Nephron progenitor cell (in vitro differentiated cells): ENCODE measurements around the gene ANKFN1.

Source experiments
- DNase-seq: peaks from one replicate; pipeline ENCODE4 v3.0.0; 2021
- H3K27ac Mint-ChIP-seq: 2 replicates; pipeline ENCODE4 v1.8.0; 2021; ENCODE audit warnings: mild to moderate bottlenecking, moderate library complexity, mixed read lengths
- H3K27me3 Mint-ChIP-seq: 2 replicates; pipeline ENCODE4 v1.8.0; 2021; ENCODE audit warnings: mild to moderate bottlenecking, low read depth, mixed read lengths; ENCODE audit not compliant: poor library complexity
- H3K36me3 Mint-ChIP-seq: 2 replicates; pipeline ENCODE4 v1.8.0; 2021; ENCODE audit warnings: low read depth, mixed read lengths
- H3K4me1 Mint-ChIP-seq: 2 replicates; pipeline ENCODE4 v1.8.0; 2021; ENCODE audit warnings: mixed read lengths
- H3K4me3 Mint-ChIP-seq: 2 replicates; pipeline ENCODE4 v1.8.0; 2021; ENCODE audit warnings: mild to moderate bottlenecking, moderate library complexity, mixed read lengths
- H3K9me3 Mint-ChIP-seq: 2 replicates; pipeline ENCODE4 v1.8.0; 2021; ENCODE audit warnings: mild to moderate bottlenecking, moderate library complexity, mixed read lengths
- TF ChIP-seq, protein P1 (sequence below): fragments of 200-600 bp; sonication (generic); IDR thresholded peaks from 2 replicates; pipeline ENCODE4 v1.5.0; 2021; ENCODE audit warnings: antibody characterized with exemption

The ANKFN1 gene

DNA sequence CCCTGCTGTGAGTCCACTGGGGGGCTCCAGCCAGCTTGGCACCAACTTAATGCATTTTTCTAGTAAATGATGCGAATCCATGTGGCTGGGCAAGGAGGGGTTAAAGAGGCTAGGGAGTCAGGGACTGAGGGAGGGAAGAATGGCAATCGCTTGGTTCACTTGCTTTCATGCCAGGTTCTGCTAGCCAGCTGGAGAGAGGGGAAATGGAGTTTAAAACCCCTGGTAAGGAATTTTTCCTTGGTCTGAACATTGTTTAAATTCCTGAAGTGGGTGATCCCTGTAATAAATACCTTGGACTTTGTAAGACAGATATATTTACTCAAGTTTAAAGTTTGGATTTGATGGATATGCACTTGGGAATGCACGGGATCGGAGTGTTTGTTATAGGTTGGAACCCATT is 22.8 kb downstream of the ANKFN1 start:
- Mint-ChIP-seq H3K27me3 (no peaks in the 10 kb centered on the region), H3K4me1 (peaks cover 51% of the 10 kb centered on the region), H3K36me3 (no peaks in the 10 kb centered on the region), H3K27ac (no peak overlapping the region), H3K9me3 (no peaks in the 10 kb centered on the region), H3K4me3 (no peak overlapping the region)
- TF ChIP-seq, protein P1, sequence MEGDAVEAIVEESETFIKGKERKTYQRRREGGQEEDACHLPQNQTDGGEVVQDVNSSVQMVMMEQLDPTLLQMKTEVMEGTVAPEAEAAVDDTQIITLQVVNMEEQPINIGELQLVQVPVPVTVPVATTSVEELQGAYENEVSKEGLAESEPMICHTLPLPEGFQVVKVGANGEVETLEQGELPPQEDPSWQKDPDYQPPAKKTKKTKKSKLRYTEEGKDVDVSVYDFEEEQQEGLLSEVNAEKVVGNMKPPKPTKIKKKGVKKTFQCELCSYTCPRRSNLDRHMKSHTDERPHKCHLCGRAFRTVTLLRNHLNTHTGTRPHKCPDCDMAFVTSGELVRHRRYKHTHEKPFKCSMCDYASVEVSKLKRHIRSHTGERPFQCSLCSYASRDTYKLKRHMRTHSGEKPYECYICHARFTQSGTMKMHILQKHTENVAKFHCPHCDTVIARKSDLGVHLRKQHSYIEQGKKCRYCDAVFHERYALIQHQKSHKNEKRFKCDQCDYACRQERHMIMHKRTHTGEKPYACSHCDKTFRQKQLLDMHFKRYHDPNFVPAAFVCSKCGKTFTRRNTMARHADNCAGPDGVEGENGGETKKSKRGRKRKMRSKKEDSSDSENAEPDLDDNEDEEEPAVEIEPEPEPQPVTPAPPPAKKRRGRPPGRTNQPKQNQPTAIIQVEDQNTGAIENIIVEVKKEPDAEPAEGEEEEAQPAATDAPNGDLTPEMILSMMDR: no peak
- no peak for DNase-seq

DNA sequence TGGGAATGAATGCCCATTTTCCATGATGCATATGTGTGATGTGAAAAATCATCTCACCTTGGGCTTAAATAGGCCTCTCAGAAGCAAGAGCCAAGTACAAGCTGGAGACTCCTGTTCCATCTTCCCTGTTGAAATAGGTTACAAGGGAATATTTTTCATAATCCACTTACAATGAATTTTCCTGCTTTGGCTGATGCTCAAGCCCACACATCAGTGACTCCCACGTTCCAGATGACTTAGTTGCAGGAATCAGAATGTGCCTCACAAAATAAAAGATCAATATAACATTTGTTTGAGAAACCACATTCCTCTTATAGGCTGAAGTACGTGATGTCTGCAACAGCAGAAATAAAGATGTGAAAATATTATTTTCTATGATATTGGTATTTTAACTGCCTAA is 24.1 kb downstream of the ANKFN1 start:
- TF ChIP-seq, protein P1: no peak
- Mint-ChIP-seq H3K4me3 (no peak overlapping the region), H3K27ac (no peak overlapping the region), H3K36me3 (no peaks in the 10 kb centered on the region), H3K9me3 (no peaks in the 10 kb centered on the region), H3K4me1 (peaks cover 48% of the 10 kb centered on the region), H3K27me3 (no peaks in the 10 kb centered on the region)
- no peak for DNase-seq

DNA sequence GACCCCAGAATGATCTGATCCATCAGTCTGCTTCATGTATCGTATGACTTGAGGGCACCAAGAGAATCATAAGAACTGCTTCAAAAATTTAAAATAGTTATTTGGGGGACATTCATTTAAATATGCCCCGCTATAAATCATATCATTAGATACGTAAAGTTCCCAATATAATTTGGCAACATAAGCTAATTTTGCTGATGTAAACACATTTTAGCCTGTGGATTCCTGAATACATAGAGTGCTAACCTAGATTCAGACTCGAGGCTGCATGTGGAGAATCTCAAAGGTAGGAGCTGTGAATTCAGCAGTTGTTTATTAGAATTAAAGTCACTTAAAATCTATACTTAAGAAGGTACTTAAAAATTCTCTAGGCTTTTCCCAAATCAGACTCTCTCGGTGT is 24.9 kb downstream of the ANKFN1 start:
- Mint-ChIP-seq H3K36me3 (no peaks in the 10 kb centered on the region), H3K27me3 (no peaks in the 10 kb centered on the region), H3K27ac (no peak overlapping the region), H3K4me3 (no peak overlapping the region), H3K4me1 (peaks cover 40% of the 10 kb centered on the region), H3K9me3 (no peaks in the 10 kb centered on the region)
- TF ChIP-seq, protein P1: no peak
- no peak for DNase-seq

DNA sequence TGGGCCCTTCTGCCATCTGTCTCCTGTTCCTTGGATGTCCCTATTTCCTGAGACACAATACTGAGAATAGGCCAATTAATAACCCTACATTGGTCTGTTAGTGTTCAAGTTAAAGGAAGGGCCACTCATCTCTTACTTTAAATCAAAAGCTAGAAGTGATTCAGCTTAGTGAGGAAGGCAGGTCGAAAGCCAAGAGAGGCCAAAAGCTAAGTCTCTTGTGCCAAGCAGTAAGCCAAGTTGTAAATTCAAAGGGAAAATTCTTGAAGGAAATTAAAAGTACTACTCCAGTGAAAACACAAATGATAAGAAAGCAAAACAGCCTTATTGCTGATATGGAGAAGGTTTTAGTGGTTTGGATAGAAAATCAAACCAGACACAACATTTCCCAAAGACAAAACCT is 28.8 kb downstream of the ANKFN1 start:
- H3K4me3 Mint-ChIP-seq: no peak overlapping the region
- no peaks in the 10 kb centered on the region for H3K36me3 Mint-ChIP-seq
- H3K4me1 Mint-ChIP-seq: peaks cover 26% of the 10 kb centered on the region
- TF ChIP-seq, protein P1: no peak
- DNase-seq: no peak
- H3K9me3 Mint-ChIP-seq: no peaks in the 10 kb centered on the region
- no peak overlapping the region for H3K27ac Mint-ChIP-seq
- no peaks in the 10 kb centered on the region for H3K27me3 Mint-ChIP-seq

DNA sequence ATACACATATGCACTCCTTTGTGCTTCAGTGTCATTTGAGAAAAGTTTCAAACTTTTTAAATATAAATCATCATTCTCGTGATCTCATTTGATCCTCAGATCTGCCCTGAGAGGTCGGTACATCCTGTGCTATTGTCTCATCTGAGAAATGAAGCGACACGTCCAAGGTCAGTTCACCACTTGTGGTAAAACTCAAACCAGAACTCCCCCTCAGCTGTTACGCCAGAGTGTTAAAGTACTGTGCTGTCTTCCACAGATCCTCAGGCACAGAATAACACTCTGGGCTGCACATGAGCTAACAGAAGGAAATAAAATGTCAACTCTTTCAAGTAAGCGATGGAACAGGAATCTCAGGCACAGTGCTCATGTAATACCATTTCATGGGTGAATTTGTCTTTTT is 31.4 kb downstream of the ANKFN1 start:
- H3K4me3 Mint-ChIP-seq: no peak overlapping the region
- TF ChIP-seq, protein P1: no peak
- H3K27ac Mint-ChIP-seq: peak overlapping the region; percentile 85
- H3K36me3 Mint-ChIP-seq: no peaks in the 10 kb centered on the region
- peaks cover 21% of the 10 kb centered on the region for H3K4me1 Mint-ChIP-seq
- H3K9me3 Mint-ChIP-seq: peaks cover 2% of the 10 kb centered on the region
- no peaks in the 10 kb centered on the region for H3K27me3 Mint-ChIP-seq
- no peak for DNase-seq

DNA sequence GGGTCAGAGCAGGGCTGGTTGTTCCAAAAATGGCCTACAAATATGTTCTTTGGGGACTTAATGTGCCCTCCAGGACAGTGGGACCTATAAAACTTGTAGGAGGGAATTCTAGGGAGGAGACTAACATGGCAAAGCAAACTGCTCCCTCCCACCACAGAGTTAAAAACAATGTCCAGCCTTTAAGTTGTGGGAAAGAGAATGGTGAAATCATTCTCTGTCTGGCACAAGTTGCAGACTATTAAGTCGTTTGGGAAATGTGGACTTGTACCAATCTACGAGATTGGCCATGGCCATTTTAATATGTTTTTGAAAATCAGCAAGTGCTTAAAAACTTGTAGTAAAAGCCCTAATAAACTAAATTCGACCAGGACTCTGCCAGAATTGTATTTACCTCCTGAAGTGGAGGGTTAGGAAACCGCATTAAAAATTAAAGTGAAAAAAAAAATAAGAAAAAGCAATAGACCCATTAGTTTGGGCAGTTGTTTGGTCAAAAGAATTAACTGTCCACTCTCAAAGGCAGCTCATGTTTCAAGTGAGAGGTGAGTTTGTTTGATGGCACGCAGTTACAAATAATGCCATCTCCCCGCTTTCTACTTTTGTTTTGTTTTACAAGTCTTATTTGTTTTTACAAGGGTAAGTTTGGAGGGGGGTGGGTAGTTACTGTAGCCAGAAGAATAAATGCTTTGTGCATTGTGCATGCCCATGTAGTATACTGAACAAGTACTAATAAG is 32.4 kb downstream of the ANKFN1 start:
- no peak overlapping the region for H3K27ac Mint-ChIP-seq
- H3K27me3 Mint-ChIP-seq: no peaks in the 10 kb centered on the region
- no peak for DNase-seq
- TF ChIP-seq, protein P1: no peak
- peaks cover 4% of the 10 kb centered on the region for H3K9me3 Mint-ChIP-seq
- no peak overlapping the region for H3K4me3 Mint-ChIP-seq
- no peaks in the 10 kb centered on the region for H3K36me3 Mint-ChIP-seq
- H3K4me1 Mint-ChIP-seq: peaks cover 21% of the 10 kb centered on the region
